SU-DHL-6 (cell line): ENCODE data around the gene PARVA.

Source experiments
- CTCF ChIP-seq: fragments of 200-600 bp; sonication (generic); IDR thresholded peaks from one replicate; pipeline ENCODE4 v1.5.1; 2017; ENCODE audit warnings: antibody characterized with exemption, mild to moderate bottlenecking, low read length, moderate library complexity; ENCODE audit not compliant: insufficient read depth, poor library complexity, severe bottlenecking
- EZH2phosphoT487 ChIP-seq: fragments of 200-600 bp; sonication (generic), shearing (Covaris generic); conservative IDR thresholded peaks from 2 replicates; pipeline ENCODE4 v1.6.1; 2018; ENCODE audit warnings: mild to moderate bottlenecking, antibody characterized with exemption, low read length, moderate library complexity, mixed read lengths

- TF ChIP-seq CTCF (no peak), EZH2phosphoT487 (no peak)
These were observed 72.8 kb downstream of the PARVA start for GRCh38 chr11:12449961-12450715.
